DOHH2 (cell line): ENCODE data around the gene SLC25A14.
A peak's percentile ranks its signal among the peaks of the same experiment; 100 is the strongest.
"Not testable (repeated sequence)": the region's sequence is repeated elsewhere in the genome, so short reads cannot be mapped to it uniquely, and the experiment has no call there.

ENCODE experiments used
- H3F3A ChIP-seq: fragments of 200-600 bp; sonication (generic), shearing (Covaris generic); 2 replicates; pipeline ENCODE4 v1.6.0; 2016; ENCODE audit warnings: antibody characterized with exemption, mild to moderate bottlenecking; ENCODE audit not compliant: control insufficient read depth, insufficient read depth
- H3K27ac ChIP-seq: fragments of 200-600 bp; sonication (generic); 2 replicates; pipeline ENCODE4 v1.5.1; 2014; ENCODE audit warnings: low read depth, mild to moderate bottlenecking, low read length, moderate library complexity
- H3K27me3 ChIP-seq: fragments of 200-600 bp; sonication (generic); 2 replicates; pipeline ENCODE4 v1.6.1; 2014; ENCODE audit warnings: mild to moderate bottlenecking, low read length, mixed read lengths; ENCODE audit not compliant: control insufficient read depth
- H3K36me3 ChIP-seq: fragments of 200-600 bp; sonication (generic); 2 replicates; pipeline ENCODE4 v1.6.1; 2014; ENCODE audit warnings: mild to moderate bottlenecking, low read length, moderate library complexity, mixed read lengths; ENCODE audit not compliant: control insufficient read depth
- H3K4me1 ChIP-seq: fragments of 200-600 bp; sonication (generic); 2 replicates; pipeline ENCODE4 v1.6.1; 2014; ENCODE audit warnings: mild to moderate bottlenecking, low read length, mixed read lengths; ENCODE audit not compliant: control insufficient read depth
- H3K4me2 ChIP-seq: fragments of 200-600 bp; sonication (generic); 2 replicates; pipeline ENCODE4 v1.6.0; 2014; ENCODE audit warnings: mild to moderate bottlenecking, low read length, moderate library complexity
- H3K4me3 ChIP-seq: fragments of 200-600 bp; sonication (generic); 2 replicates; pipeline ENCODE4 v1.5.1; 2014; ENCODE audit warnings: mild to moderate bottlenecking, low read length, mixed read lengths
- H3K79me2 ChIP-seq: fragments of 200-600 bp; sonication (generic); 2 replicates; pipeline ENCODE4 v1.6.1; 2014; ENCODE audit warnings: mild to moderate bottlenecking, low read length, mixed read lengths; ENCODE audit not compliant: control insufficient read depth
- H3K9me2 ChIP-seq: fragments of 200-600 bp; sonication (generic); replicated peaks from 2 replicates; pipeline ENCODE4 v1.6.1; 2014; ENCODE audit warnings: mild to moderate bottlenecking, low read length, mixed read lengths; ENCODE audit not compliant: control insufficient read depth
- H3K9me3 ChIP-seq: fragments of 200-600 bp; sonication (generic); 2 replicates; pipeline ENCODE4 v1.6.1; 2014; ENCODE audit warnings: antibody characterized with exemption, low read length, mixed read lengths; ENCODE audit not compliant: control insufficient read depth, insufficient read depth
- H4K20me1 ChIP-seq: fragments of 200-600 bp; sonication (generic); 2 replicates; pipeline ENCODE4 v1.6.0; 2014; ENCODE audit warnings: low read depth, mild to moderate bottlenecking, antibody characterized with exemption, low read length, moderate library complexity; ENCODE audit not compliant: control insufficient read depth, insufficient read depth
- CTCF ChIP-seq: fragments of 200-600 bp; sonication (generic); IDR thresholded peaks from one replicate; pipeline ENCODE4 v1.5.1; 2014; ENCODE audit warnings: antibody characterized with exemption, mild to moderate bottlenecking, low read depth, low read length; ENCODE audit not compliant: poor library complexity, severe bottlenecking
- EZH2phosphoT487 ChIP-seq: fragments of 200-600 bp; sonication (generic); IDR thresholded peaks from 2 replicates; pipeline ENCODE4 v1.6.1; 2017; ENCODE audit warnings: borderline replicate concordance, mild to moderate bottlenecking, antibody characterized with exemption, low read length, moderate library complexity, mixed read lengths

The SLC25A14 gene

DNA sequence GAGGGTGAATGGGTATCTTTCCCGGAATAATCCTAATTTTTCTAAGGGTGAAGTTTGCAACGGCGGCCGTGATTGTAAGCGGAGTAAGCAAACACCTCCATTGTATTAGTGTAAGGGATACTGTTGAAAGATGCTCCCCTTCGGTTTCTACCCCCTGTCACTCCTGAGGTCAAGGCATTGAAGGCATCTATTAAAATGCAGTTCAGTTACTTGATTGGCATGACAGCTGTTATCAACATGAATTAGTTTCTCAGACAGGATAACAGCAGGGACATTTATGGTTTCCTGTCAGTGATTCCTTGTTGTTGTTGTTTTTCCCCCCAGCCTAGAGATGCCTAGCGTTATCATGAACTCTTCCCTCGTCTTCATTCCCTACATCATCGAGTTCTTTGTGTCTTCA lies 552 bp downstream of the SLC25A14 start:
- H3K4me2 ChIP-seq, result peak overlapping the region; percentile 95
- no peaks in the 10 kb centered on the region for H3K79me2 ChIP-seq
- TF ChIP-seq EZH2phosphoT487 (no peak), CTCF (no peak)
- H3K36me3 ChIP-seq, result no peaks in the 10 kb centered on the region
- no peaks in the 10 kb centered on the region for H4K20me1 ChIP-seq
- peak overlapping the region; percentile 85 for H3K4me3 ChIP-seq
- peaks cover 12% of the 10 kb centered on the region for H3K4me1 ChIP-seq
- H3K27me3 ChIP-seq, result no peaks in the 10 kb centered on the region
- H3K27ac ChIP-seq, result no peak overlapping the region
- no peaks in the 10 kb centered on the region for H3K9me2 ChIP-seq
- H3K9me3 ChIP-seq, result no peaks in the 10 kb centered on the region
- H3F3A ChIP-seq, result no peaks in the 10 kb centered on the region

DNA sequence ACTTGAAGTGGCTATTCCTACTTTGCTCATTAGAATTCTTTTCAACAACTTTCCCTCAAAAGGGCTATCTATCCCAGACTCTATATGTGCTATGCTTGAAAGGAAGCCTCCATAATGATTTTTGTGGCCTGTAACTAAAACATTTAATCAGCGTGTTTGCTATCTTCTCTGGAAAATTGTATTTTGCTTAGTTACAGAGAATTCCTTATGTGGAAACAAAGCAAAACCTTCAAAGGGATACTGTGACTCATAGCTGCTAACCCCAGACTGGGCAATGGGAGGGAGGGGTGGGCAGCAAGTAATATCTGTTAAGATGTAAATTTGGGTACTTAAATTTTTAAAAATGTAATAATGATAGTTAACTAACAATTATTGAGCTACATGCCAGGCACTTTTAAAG lies 3.7 kb downstream of the SLC25A14 start:
- no peak overlapping the region for H3K4me2 ChIP-seq
- H3K79me2 ChIP-seq, result no peaks in the 10 kb centered on the region
- no peak overlapping the region for H3K27ac ChIP-seq
- H3K9me2 ChIP-seq, result no peaks in the 10 kb centered on the region
- no peak for TF ChIP-seq EZH2phosphoT487
- TF ChIP-seq CTCF, result no peak
- H3F3A ChIP-seq, result no peaks in the 10 kb centered on the region
- no peak overlapping the region for H3K4me3 ChIP-seq
- no peaks in the 10 kb centered on the region for H4K20me1 ChIP-seq
- H3K9me3 ChIP-seq, result no peaks in the 10 kb centered on the region
- peaks cover 12% of the 10 kb centered on the region for H3K4me1 ChIP-seq
- no peaks in the 10 kb centered on the region for H3K27me3 ChIP-seq
- H3K36me3 ChIP-seq, result no peaks in the 10 kb centered on the region

- H3K27me3 ChIP-seq, result no peaks in the 10 kb centered on the region
- no peak overlapping the region for H3K27ac ChIP-seq
- no peaks in the 10 kb centered on the region for H3K79me2 ChIP-seq
- no peaks in the 10 kb centered on the region for H4K20me1 ChIP-seq
- no peaks in the 10 kb centered on the region for H3K4me1 ChIP-seq
- no peaks in the 10 kb centered on the region for H3F3A ChIP-seq
- H3K9me3 ChIP-seq, result no peaks in the 10 kb centered on the region
- no peaks in the 10 kb centered on the region for H3K36me3 ChIP-seq
- H3K9me2 ChIP-seq, result no peaks in the 10 kb centered on the region
- H3K4me3 ChIP-seq, result no peak overlapping the region
- H3K4me2 ChIP-seq, result no peak overlapping the region
- no peak for TF ChIP-seq EZH2phosphoT487
- no peak for TF ChIP-seq CTCF
Measured at GRCh38 chrX:130347321-130347720, 7.6 kb downstream of the SLC25A14 start.

DNA sequence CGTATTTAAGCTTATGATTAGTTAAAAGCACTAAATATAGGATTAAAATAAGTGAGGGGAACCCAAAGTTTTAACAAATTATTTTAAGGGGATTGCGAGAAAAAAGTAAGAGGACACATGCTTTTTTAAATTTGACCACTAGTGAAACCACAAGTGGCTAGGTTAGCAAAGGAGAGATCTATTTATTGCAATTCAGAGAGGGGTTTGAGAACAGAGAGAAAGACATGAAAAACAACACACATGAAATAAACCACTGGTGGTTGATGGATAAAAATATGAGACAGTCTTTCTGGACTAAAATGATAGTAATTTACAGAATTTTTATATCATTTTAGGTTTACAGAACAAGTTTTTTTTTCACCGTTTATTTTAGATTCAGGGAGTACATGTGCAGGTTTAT lies 11.8 kb downstream of the SLC25A14 start:
- TF ChIP-seq EZH2phosphoT487 (no peak), CTCF (no peak)
- H3K4me2 ChIP-seq, result no peak overlapping the region
- no peak overlapping the region for H3K4me3 ChIP-seq
- H3K9me2 ChIP-seq, result no peaks in the 10 kb centered on the region
- H3K79me2 ChIP-seq, result no peaks in the 10 kb centered on the region
- no peaks in the 10 kb centered on the region for H4K20me1 ChIP-seq
- no peaks in the 10 kb centered on the region for H3K27me3 ChIP-seq
- no peak overlapping the region for H3K27ac ChIP-seq
- no peaks in the 10 kb centered on the region for H3K4me1 ChIP-seq
- no peaks in the 10 kb centered on the region for H3F3A ChIP-seq
- no peaks in the 10 kb centered on the region for H3K36me3 ChIP-seq
- no peaks in the 10 kb centered on the region for H3K9me3 ChIP-seq

- not testable (repeated sequence) for H3K79me2 ChIP-seq, H3K9me3 ChIP-seq, H3K4me2 ChIP-seq, H3K27me3 ChIP-seq, H3F3A ChIP-seq, H4K20me1 ChIP-seq, H3K4me3 ChIP-seq, H3K36me3 ChIP-seq, H3K9me2 ChIP-seq, H3K4me1 ChIP-seq, H3K27ac ChIP-seq
Measured at GRCh38 chrX:130352050-130352449, 12.3 kb downstream of the SLC25A14 start.
